ENCODE results near the gene KRTAP3-3. TPM values are rescaled to one million over a fixed set of nuclear protein-coding genes. Genes with fewer than 3 reads are reported as not detected.

Gene KRTAP3-3
- total and polyA plus RNA-seq, 2 of the 4 experiments (the other 2 are of a cell fraction), result not detected

- intact Hi-C loops (cut with micrococcal nuclease) (no loop called here), dilution Hi-C loops (cut with HindIII; ENCODE audit: low sequenced_read_pairs, unreplicated experiment) (no loop called here), in situ Hi-C loops (cut with MboI; ENCODE audit: low sequenced_read_pairs) (no loop called here)
- peak overlapping the region; percentile 56; the same call in 1 of the 2 replicates for H2BK120ac ChIP-seq (ENCODE audit: low read depth, low read length)
- H2AK9ac ChIP-seq (replicated peaks; ENCODE audit: low read depth, low read length, poor library complexity), result no peak overlapping the region
- peak overlapping the region; percentile 38; the same call in 1 of the 2 replicates for H3K18ac ChIP-seq (ENCODE audit: low read depth, low read length)
- no peaks in the 10 kb centered on the region for H3K79me1 ChIP-seq (ENCODE audit: low read depth in 1 of 2, low read length in 2 of 2)
- H3K4me3 ChIP-seq (ENCODE audit: insufficient read depth, low read depth, low read length), result no peak overlapping the region
- H4K20me1 ChIP-seq (ENCODE audit: insufficient read depth, low read length), result no peaks in the 10 kb centered on the region
- no peak overlapping the region for H3K23ac ChIP-seq (ENCODE audit: low read depth, low read length)
- peak overlapping the region; percentile 8; the same call in 1 of the 2 replicates for H3K27ac ChIP-seq (ENCODE audit: insufficient read depth, low read length)
- peak overlapping the region; percentile 63 for H3K4me2 ChIP-seq (ENCODE audit: low read depth, low read length)
- peak overlapping the region; percentile 16; the same call in 1 of the 2 replicates for H4K91ac ChIP-seq (ENCODE audit: insufficient read depth, low read depth, low read length)
- H2BK20ac ChIP-seq (ENCODE audit: low read depth, low read length), result peak overlapping the region; percentile 2; the same call in 1 of the 2 replicates
- no peak for TF ChIP-seq CEBPB (IDR thresholded peaks at IDR 0.05; ENCODE audit: low read depth, low read length)
- no peak for TF ChIP-seq CHD1 (IDR thresholded peaks at IDR 0.05; ENCODE audit: low read depth, low read length)
- no peak for TF ChIP-seq BHLHE40 (IDR thresholded peaks at IDR 0.05; ENCODE audit: low read depth, low read length)
- TF ChIP-seq RFX5 (IDR thresholded peaks at IDR 0.05; ENCODE audit: low read depth, low read length), result no peak
- TF ChIP-seq, protein P1, sequence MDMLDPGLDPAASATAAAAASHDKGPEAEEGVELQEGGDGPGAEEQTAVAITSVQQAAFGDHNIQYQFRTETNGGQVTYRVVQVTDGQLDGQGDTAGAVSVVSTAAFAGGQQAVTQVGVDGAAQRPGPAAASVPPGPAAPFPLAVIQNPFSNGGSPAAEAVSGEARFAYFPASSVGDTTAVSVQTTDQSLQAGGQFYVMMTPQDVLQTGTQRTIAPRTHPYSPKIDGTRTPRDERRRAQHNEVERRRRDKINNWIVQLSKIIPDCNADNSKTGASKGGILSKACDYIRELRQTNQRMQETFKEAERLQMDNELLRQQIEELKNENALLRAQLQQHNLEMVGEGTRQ (IDR thresholded peaks at IDR 0.05; ENCODE audit: low read depth, low read length), result no peak
- TF ChIP-seq MAFK (IDR thresholded peaks at IDR 0.05; ENCODE audit: low read depth, low read length), result no peak
- H3K9me1 ChIP-seq (ENCODE audit: insufficient read depth, low read length), result peaks cover 9% of the 10 kb centered on the region
- H3K27me3 ChIP-seq (ENCODE audit: control insufficient read depth, insufficient read depth, low read length), result no peaks in the 10 kb centered on the region
- BruUV-seq (replicated peaks), result no TSS peak
- peak overlapping the region; percentile 72; the same call in 2 of the 3 replicates for H2BK15ac ChIP-seq (ENCODE audit: low read depth, low read length)
- H4K8ac ChIP-seq (ENCODE audit: low read depth in 2 of 2, low read length in 2 of 2), result peak overlapping the region; percentile 50 to 73; a peak in 3 of 4 replicates
- ATAC-seq (ENCODE audit: low read depth) (no peak), DNase-seq (peak; percentile 51)
- H2AFZ ChIP-seq (replicated peaks; ENCODE audit: low read length, poor library complexity), result peak overlapping the region; percentile 18
- H3K4ac ChIP-seq (ENCODE audit: low read depth, low read length), result peak overlapping the region; percentile 66
- H2BK5ac ChIP-seq (ENCODE audit: low read depth, low read length, poor library complexity, severe bottlenecking), result no peak overlapping the region
- H3K14ac ChIP-seq (replicated peaks; ENCODE audit: low read depth, low read length), result peak overlapping the region; percentile 39
- H3K9me3 ChIP-seq (ENCODE audit: control insufficient read depth, insufficient read depth, low read length), result no peaks in the 10 kb centered on the region
- CTCF ChIA-PET, result no interaction called here
- H4K5ac ChIP-seq (ENCODE audit: low read depth, low read length), result peak overlapping the region; percentile 74; the same call in 1 of the 2 replicates
- H3K9ac ChIP-seq (ENCODE audit: low read depth, low read length), result no peak overlapping the region
- no peak overlapping the region for H3K56ac ChIP-seq (ENCODE audit: extremely low read depth, insufficient read depth, low read length)
- 52% methylated on average over 5 of the region's 10 CpGs; no CpG with 5 or more reads in 1 of the 2 experiments for WGBS, 2 experiments (ENCODE audit: extremely low coverage in 2 of 2, insufficient read length in 1 of 2)
- no peaks in the 10 kb centered on the region for H3K36me3 ChIP-seq (ENCODE audit: control insufficient read depth, insufficient read depth, low read length)
- peak overlapping the region; percentile 33; the same call in 1 of the 2 replicates for H2AK5ac ChIP-seq (ENCODE audit: low read depth, low read length)
- POLR2A ChIA-PET (ENCODE audit: unreplicated experiment), result no interaction called here
- peaks cover 8% of the 10 kb centered on the region for H3K4me1 ChIP-seq (ENCODE audit: control insufficient read depth, insufficient read depth, low read length)
These were observed 33.8 kb downstream of the KRTAP3-3 start for GRCh38 chr17:40960144-40960543.
